SK-N-SH treated with all-trans-retinoic acid at 6 μM for 48 hours (cell line): ENCODE data around the gene CLDN14.

ENCODE experiments used
- ATAC-seq: fragments of 200-7000 bp; cut with Tn5 transposase; 3 replicates; pipeline ENCODE4 v1.9.1; 2020; ENCODE audit warnings: mild to moderate bottlenecking, moderate library complexity
- ARNTL ChIP-seq: fragments of 450-650 bp; formaldehyde crosslinking; IDR thresholded peaks from 2 replicates; pipeline ENCODE4 v1.5.0; 2020; ENCODE audit warnings: low read depth, mild to moderate bottlenecking, moderate library complexity, borderline replicate concordance
- BACH2 ChIP-seq: fragments of 250-450 bp; sonication (Bioruptor Pico); IDR thresholded peaks from 2 replicates; pipeline ENCODE4 v1.9.0; 2021; ENCODE audit warnings: mild to moderate bottlenecking, borderline replicate concordance
- CSDC2 ChIP-seq: fragments of 250-450 bp; sonication (Bioruptor Pico); IDR thresholded peaks from 2 replicates; pipeline ENCODE4 v1.5.0; 2020; ENCODE audit warnings: mild to moderate bottlenecking, moderate library complexity
- ESRRG ChIP-seq: fragments of 250-450 bp; sonication (Bioruptor Pico); IDR thresholded peaks from 2 replicates; pipeline ENCODE4 v1.6.1; 2021; ENCODE audit warnings: mild to moderate bottlenecking
- ISL1 ChIP-seq: fragments of 250-450 bp; sonication (Bioruptor Pico); IDR thresholded peaks from 2 replicates; pipeline ENCODE4 v2.1.2; 2022; ENCODE audit warnings: mild to moderate bottlenecking, moderate library complexity
- OSR1 ChIP-seq: fragments of 250-450 bp; sonication (Bioruptor Pico); IDR thresholded peaks from 2 replicates; pipeline ENCODE4 v1.8.0; 2022; ENCODE audit warnings: moderate library complexity, mild to moderate bottlenecking, inconsistent platforms
- PATZ1 ChIP-seq: fragments of 250-450 bp; sonication (Bioruptor Pico); IDR thresholded peaks from 2 replicates; pipeline ENCODE4 v1.8.0; 2020; ENCODE audit warnings: mild to moderate bottlenecking, moderate library complexity, borderline replicate concordance
- PPARA ChIP-seq: fragments of 250-450 bp; sonication (Bioruptor Pico); IDR thresholded peaks from 2 replicates; pipeline ENCODE4 v1.5.0; 2020; ENCODE audit warnings: mild to moderate bottlenecking, borderline replicate concordance
- RARB ChIP-seq: fragments of 250-450 bp; sonication (Bioruptor Pico); IDR thresholded peaks from 2 replicates; pipeline ENCODE4 v1.8.0; 2021; ENCODE audit warnings: mild to moderate bottlenecking, moderate library complexity
- SNAI2 ChIP-seq: fragments of 250-450 bp; sonication (Bioruptor Pico); IDR thresholded peaks from 2 replicates; pipeline ENCODE4 v1.5.0; 2020; ENCODE audit warnings: mild to moderate bottlenecking, moderate library complexity
- TOX ChIP-seq: fragments of 250-450 bp; sonication (Bioruptor Pico); IDR thresholded peaks from 2 replicates; pipeline ENCODE4 v1.8.0; 2021; ENCODE audit warnings: mild to moderate bottlenecking, moderate library complexity, borderline replicate concordance
- ZC3H10 ChIP-seq: fragments of 250-450 bp; sonication (Bioruptor Pico); IDR thresholded peaks from 2 replicates; pipeline ENCODE4 v1.5.1; 2021; ENCODE audit warnings: mild to moderate bottlenecking, moderate library complexity
- ZFP30 ChIP-seq: fragments of 450-650 bp; formaldehyde crosslinking; IDR thresholded peaks from 2 replicates; pipeline ENCODE4 v1.5.0; 2022; ENCODE audit warnings: mild to moderate bottlenecking, moderate library complexity
- ZNF565 ChIP-seq: fragments of 450-650 bp; formaldehyde crosslinking; conservative IDR thresholded peaks from 2 replicates; pipeline ENCODE4 v1.5.0; 2020; ENCODE audit warnings: low read depth, mild to moderate bottlenecking, moderate library complexity
- ZNF70 ChIP-seq: fragments of 450-650 bp; formaldehyde crosslinking; IDR thresholded peaks from 2 replicates; pipeline ENCODE4 v1.5.0; 2020; ENCODE audit warnings: mild to moderate bottlenecking, moderate library complexity
- ZNF8 ChIP-seq: fragments of 450-650 bp; formaldehyde crosslinking; IDR thresholded peaks from 2 replicates; pipeline ENCODE4 v1.5.0; 2020; ENCODE audit warnings: mild to moderate bottlenecking, moderate library complexity
- TF ChIP-seq, protein P1 (sequence below): fragments of 250-450 bp; sonication (Bioruptor Pico); IDR thresholded peaks from 2 replicates; pipeline ENCODE4 v1.5.1; 2020; ENCODE audit warnings: low read depth, mild to moderate bottlenecking, moderate library complexity
- TF ChIP-seq, protein P2 (sequence below): fragments of 250-450 bp; sonication (Bioruptor Pico); IDR thresholded peaks from 2 replicates; pipeline ENCODE4 v1.8.0; 2021; ENCODE audit warnings: low read depth, mild to moderate bottlenecking, moderate library complexity, borderline replicate concordance

The CLDN14 gene

DNA sequence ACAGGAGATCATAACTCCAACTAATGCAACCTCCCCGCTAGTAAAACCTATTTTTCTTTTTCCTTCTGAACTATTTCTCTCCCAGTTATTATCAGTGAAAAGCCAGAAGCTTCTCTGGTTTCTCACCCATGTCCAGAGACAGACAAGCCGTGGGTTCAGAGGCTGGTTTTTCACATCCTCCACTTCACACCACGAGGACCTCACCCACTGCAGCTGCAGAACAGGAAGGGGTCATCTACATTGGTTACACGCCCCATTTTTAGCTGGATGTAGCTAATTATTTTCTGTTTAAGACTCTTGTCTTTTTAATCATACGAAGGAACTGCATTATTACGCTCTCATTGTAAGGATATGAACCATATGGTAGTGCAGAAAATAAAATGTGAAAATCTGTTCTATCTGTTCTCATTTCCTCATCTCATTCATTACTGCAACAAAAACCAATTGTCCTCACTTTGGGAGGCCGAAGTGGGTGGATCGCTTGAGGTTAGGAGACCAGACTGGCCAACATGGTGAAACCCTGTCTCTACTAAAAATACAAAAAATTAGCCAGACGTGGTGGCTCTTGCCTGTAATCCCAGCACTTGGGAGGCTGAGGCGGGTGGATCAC lies 39.1 kb upstream of the CLDN14 start:
- ATAC-seq = no peak
- TF ChIP-seq SNAI2 (CRISPR knock-in tag) (no peak), ZFP30 (CRISPR knock-in tag) (no peak), RARB (CRISPR knock-in tag) (no peak)

DNA sequence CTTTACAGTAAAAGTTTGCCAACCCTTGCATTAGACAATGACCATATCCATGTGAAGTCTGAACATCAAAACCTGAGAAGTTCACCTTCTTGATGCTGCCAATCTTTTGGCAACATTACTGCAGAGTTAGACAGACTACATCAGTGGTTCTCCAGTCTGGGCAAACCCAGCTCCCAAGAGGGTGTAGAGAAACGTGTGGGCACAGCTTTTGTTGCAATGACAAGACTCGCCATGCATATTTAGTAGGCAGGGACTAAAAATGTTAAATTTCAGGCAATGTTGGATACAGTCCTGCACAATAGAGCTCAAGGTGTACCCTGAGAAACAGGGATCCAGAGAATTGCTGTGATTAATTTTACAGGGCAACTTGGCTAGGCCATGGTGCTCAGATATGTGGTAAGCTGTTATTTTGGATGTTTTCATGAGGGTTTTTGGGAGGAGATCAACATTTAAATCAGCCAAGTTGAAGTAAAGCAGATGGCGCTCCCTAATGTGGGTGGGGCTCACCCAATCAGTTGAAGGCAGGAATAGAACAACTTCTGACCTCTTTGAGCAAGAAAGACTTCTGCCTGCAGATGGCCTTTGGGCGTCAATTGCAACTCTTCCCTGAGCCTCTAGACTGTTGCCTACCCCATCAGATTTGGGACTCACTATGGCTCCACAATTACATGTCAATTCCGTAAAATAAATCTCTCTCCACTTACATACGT lies 37.6 kb upstream of the CLDN14 start:
- no peak for TF ChIP-seq ISL1 (CRISPR knock-in tag)
- no peak for ATAC-seq

- TF ChIP-seq ZNF8 (CRISPR knock-in tag) (no peak), ZNF565 (CRISPR knock-in tag) (no peak), TOX (CRISPR knock-in tag) (no peak), ZFP30 (CRISPR knock-in tag) (no peak), PPARA (CRISPR knock-in tag) (no peak), ZC3H10 (CRISPR knock-in tag) (no peak), OSR1 (CRISPR knock-in tag) (no peak)
- no peak for ATAC-seq
Measured at GRCh38 chr21:36516281-36516680, 36.4 kb upstream of the CLDN14 start.

DNA sequence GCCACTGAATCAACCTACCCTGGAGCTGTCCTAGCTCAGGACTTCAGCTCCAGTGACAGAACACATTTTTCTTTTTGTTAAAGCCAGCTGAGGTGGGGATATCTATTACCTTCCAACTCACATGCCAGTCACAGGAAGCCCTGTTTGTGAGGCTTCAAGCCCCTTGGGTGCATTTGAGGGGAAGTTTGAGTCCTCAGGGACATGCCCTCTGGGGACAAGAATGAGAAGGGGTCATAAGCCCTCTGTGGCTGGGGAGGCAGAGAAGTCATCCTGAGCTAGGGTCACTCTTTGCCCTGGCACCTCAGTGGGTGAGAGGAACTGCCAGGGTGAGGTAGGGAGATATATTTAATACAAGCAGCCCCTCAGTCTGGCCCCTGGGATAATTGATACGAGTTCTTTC lies 33.5 kb upstream of the CLDN14 start:
- no peak for ATAC-seq
- TF ChIP-seq, protein P1, sequence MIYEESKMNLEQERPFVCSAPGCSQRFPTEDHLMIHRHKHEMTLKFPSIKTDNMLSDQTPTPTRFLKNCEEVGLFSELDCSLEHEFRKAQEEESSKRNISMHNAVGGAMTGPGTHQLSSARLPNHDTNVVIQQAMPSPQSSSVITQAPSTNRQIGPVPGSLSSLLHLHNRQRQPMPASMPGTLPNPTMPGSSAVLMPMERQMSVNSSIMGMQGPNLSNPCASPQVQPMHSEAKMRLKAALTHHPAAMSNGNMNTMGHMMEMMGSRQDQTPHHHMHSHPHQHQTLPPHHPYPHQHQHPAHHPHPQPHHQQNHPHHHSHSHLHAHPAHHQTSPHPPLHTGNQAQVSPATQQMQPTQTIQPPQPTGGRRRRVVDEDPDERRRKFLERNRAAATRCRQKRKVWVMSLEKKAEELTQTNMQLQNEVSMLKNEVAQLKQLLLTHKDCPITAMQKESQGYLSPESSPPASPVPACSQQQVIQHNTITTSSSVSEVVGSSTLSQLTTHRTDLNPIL (CRISPR knock-in tag) = no peak
- no peak for TF ChIP-seq CSDC2 (CRISPR knock-in tag)
- no peak for TF ChIP-seq BACH2
- TF ChIP-seq ZNF565 (CRISPR knock-in tag) = no peak
- no peak for TF ChIP-seq ARNTL (CRISPR knock-in tag)
- TF ChIP-seq SNAI2 (CRISPR knock-in tag) = no peak
- TF ChIP-seq ZC3H10 (CRISPR knock-in tag) = no peak
- TF ChIP-seq ZFP30 (CRISPR knock-in tag) = no peak
- TF ChIP-seq PATZ1 (CRISPR knock-in tag) = no peak
- no peak for TF ChIP-seq TOX (CRISPR knock-in tag)
- TF ChIP-seq, protein P2, sequence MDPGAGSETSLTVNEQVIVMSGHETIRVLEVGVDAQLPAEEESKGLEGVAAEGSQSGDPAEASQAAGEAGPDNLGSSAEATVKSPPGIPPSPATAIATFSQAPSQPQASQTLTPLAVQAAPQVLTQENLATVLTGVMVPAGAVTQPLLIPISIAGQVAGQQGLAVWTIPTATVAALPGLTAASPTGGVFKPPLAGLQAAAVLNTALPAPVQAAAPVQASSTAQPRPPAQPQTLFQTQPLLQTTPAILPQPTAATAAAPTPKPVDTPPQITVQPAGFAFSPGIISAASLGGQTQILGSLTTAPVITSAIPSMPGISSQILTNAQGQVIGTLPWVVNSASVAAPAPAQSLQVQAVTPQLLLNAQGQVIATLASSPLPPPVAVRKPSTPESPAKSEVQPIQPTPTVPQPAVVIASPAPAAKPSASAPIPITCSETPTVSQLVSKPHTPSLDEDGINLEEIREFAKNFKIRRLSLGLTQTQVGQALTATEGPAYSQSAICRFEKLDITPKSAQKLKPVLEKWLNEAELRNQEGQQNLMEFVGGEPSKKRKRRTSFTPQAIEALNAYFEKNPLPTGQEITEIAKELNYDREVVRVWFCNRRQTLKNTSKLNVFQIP (CRISPR knock-in tag) = no peak
- no peak for TF ChIP-seq ESRRG (CRISPR knock-in tag)

- ATAC-seq = no peak
- TF ChIP-seq PPARA (CRISPR knock-in tag) = no peak
- no peak for TF ChIP-seq PATZ1 (CRISPR knock-in tag)
- TF ChIP-seq RARB (CRISPR knock-in tag) = no peak
- TF ChIP-seq, protein P1 (CRISPR knock-in tag) = no peak
- no peak for TF ChIP-seq ISL1 (CRISPR knock-in tag)
- TF ChIP-seq ZNF70 (CRISPR knock-in tag) = no peak
- no peak for TF ChIP-seq ZNF8 (CRISPR knock-in tag)
Measured at GRCh38 chr21:36512971-36513370, 33.0 kb upstream of the CLDN14 start.
